Activated CD4-positive, alpha-beta T cell treated with anti-CD3 and anti-CD28 coated beads, Interleukin-2, amount 10 ng/mL, durations not matched to agents 24 days and 14 days (primary cell): ENCODE data around the gene KIFC1. TPM values are rescaled to one million over a fixed set of nuclear protein-coding genes. Genes with fewer than 3 reads are reported as not detected.

Source experiments
- DNase-seq: peaks from one replicate; pipeline ENCODE4 v3.0.0; 2022
- H3K27ac Mint-ChIP-seq: one replicate; pipeline ENCODE4 v1.8.0; 2022; ENCODE audit warnings: mild to moderate bottlenecking, mixed read lengths
- H3K27me3 Mint-ChIP-seq: one replicate; pipeline ENCODE4 v1.8.0; 2022; ENCODE audit warnings: mixed read lengths
- H3K36me3 Mint-ChIP-seq: one replicate; pipeline ENCODE4 v1.8.0; 2022; ENCODE audit warnings: low read depth, mild to moderate bottlenecking, mixed read lengths
- H3K4me1 Mint-ChIP-seq: one replicate; pipeline ENCODE4 v1.8.0; 2021; ENCODE audit warnings: mixed read lengths
- H3K4me3 Mint-ChIP-seq: one replicate; pipeline ENCODE4 v1.8.0; 2022; ENCODE audit warnings: mild to moderate bottlenecking, moderate library complexity, mixed read lengths
- H3K9me3 Mint-ChIP-seq: one replicate; pipeline ENCODE4 v1.8.0; 2021; ENCODE audit warnings: mixed read lengths
- intact Hi-C: fragments of 100-400 bp; cut with micrococcal nuclease; formaldehyde crosslinking; loops from one replicate; pipeline ENCODE4 v1.15.1; 2023
- total RNA-seq: library from RNA; stranded (reverse); gene quantifications from 2 replicates; pipeline ENCODE4 v1.2.3, GENCODE V29; 2022

The KIFC1 gene
- total RNA-seq, 1 donor from 2014 or later: 66.5 TPM

GRCh38 chr6:33441457-33441856, 49.8 kb downstream of the KIFC1 start:
- Mint-ChIP-seq H3K27me3 (no peaks in the 10 kb centered on the region), H3K36me3 (peaks cover 62% of the 10 kb centered on the region), H3K9me3 (no peaks in the 10 kb centered on the region), H3K27ac (no peak overlapping the region), H3K4me1 (peaks cover 3% of the 10 kb centered on the region), H3K4me3 (no peak overlapping the region)
- intact Hi-C loops: no loop called here
- DNase-seq: no peak

- intact Hi-C loops: no loop called here
- no peak overlapping the region for H3K4me3 Mint-ChIP-seq
- no peaks in the 10 kb centered on the region for H3K27me3 Mint-ChIP-seq
- peaks cover 59% of the 10 kb centered on the region for H3K36me3 Mint-ChIP-seq
- no peaks in the 10 kb centered on the region for H3K9me3 Mint-ChIP-seq
- H3K4me1 Mint-ChIP-seq: peaks cover 3% of the 10 kb centered on the region
- no peak for DNase-seq
- H3K27ac Mint-ChIP-seq: no peak overlapping the region
Observed at GRCh38 chr6:33442283-33442682, 50.7 kb downstream of the KIFC1 start.

DNA sequence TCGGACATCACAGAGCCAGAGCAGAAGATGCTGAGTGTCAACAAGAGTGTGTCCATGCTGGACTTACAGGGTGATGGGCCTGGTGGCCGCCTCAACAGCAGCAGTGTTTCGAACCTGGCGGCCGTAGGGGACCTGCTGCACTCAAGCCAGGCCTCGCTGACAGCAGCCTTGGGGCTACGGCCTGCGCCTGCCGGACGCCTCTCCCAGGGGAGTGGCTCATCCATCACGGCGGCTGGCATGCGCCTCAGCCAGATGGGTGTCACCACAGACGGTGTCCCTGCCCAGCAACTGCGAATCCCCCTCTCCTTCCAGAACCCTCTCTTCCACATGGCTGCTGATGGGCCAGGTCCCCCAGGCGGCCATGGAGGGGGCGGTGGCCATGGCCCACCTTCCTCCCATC, 51.4 kb downstream of the KIFC1 start:
- Mint-ChIP-seq H3K27ac (no peak overlapping the region), H3K4me1 (peaks cover 5% of the 10 kb centered on the region)
- intact Hi-C loops: no loop called here

GRCh38 chr6:33443619-33444504, 52.2 kb downstream of the KIFC1 start:
- no peak for DNase-seq
- intact Hi-C loops: no loop called here
- Mint-ChIP-seq H3K27me3 (no peaks in the 10 kb centered on the region), H3K4me3 (no peak overlapping the region), H3K9me3 (no peaks in the 10 kb centered on the region), H3K27ac (no peak overlapping the region), H3K36me3 (peaks cover 60% of the 10 kb centered on the region), H3K4me1 (peaks cover 7% of the 10 kb centered on the region)

More for the DNA sequence above, 51.4 kb downstream of the KIFC1 start:
- Mint-ChIP-seq H3K36me3 (peaks cover 61% of the 10 kb centered on the region), H3K4me3 (no peak overlapping the region), H3K27me3 (no peaks in the 10 kb centered on the region), H3K9me3 (no peaks in the 10 kb centered on the region)
- no peak for DNase-seq

DNA sequence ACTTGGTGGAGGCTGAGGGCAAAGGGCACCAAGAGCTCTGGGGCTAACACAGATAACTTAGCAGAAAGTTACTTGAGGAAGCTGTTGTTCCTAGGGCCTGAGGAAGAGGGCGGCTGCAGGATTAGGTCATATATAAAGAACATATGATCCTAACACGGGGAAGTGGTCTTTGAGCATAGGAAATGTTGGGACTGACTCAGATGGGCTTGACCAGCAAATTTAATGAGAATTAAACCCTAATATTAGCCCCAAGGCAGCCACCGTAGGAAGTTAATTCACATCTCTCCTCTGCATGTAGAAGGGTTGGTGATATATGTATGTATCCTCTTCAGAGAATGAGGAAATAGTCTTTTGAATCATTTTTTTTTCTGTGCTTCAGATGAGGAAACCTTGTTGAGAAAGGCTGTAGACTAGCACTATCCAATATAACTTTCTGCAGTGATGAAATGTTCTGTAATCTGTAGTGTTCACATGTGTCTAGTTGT, 53.5 kb downstream of the KIFC1 start:
- Mint-ChIP-seq H3K36me3 (peaks cover 60% of the 10 kb centered on the region), H3K27me3 (no peaks in the 10 kb centered on the region), H3K27ac (no peak overlapping the region), H3K9me3 (no peaks in the 10 kb centered on the region), H3K4me3 (no peak overlapping the region), H3K4me1 (peaks cover 6% of the 10 kb centered on the region)
- no peak for DNase-seq
- intact Hi-C loops: no loop called here

GRCh38 chr6:33446356-33446755, 54.7 kb downstream of the KIFC1 start:
- peaks cover 6% of the 10 kb centered on the region for H3K4me1 Mint-ChIP-seq
- no peaks in the 10 kb centered on the region for H3K27me3 Mint-ChIP-seq
- intact Hi-C loops: no loop called here
- no peaks in the 10 kb centered on the region for H3K9me3 Mint-ChIP-seq
- H3K27ac Mint-ChIP-seq: peak overlapping the region; percentile 39
- peaks cover 58% of the 10 kb centered on the region for H3K36me3 Mint-ChIP-seq
- no peak overlapping the region for H3K4me3 Mint-ChIP-seq
- no peak for DNase-seq

GRCh38 chr6:33450434-33450833, 58.8 kb downstream of the KIFC1 start:
- Mint-ChIP-seq H3K36me3 (peaks cover 45% of the 10 kb centered on the region), H3K4me3 (no peak overlapping the region), H3K27ac (no peak overlapping the region), H3K9me3 (no peaks in the 10 kb centered on the region), H3K4me1 (peaks cover 24% of the 10 kb centered on the region), H3K27me3 (no peaks in the 10 kb centered on the region)
- intact Hi-C loops: loop anchor here (5.0 to 10.0 kb wide), 2 partner anchors 172 to 244 kb away; partner anchors contain the start of gene ITPR3
- DNase-seq: no peak

DNA sequence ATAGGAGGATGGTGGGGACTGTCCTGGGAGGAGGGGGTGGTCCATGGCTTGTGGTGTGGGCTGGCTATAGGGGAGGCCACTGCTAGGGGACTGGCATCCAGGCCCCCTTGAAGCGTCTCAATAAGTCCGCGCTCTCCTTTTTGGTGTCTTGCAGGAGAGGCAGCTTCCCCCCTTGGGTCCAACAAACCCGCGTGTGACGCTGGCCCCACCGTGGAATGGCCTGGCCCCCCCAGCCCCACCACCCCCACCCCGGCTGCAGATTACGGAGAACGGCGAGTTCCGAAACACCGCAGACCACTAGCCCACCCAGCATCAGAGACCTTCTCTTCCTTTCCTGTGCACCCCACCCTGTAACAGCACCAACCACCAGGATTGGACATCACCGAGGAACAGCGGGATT, 60.0 kb downstream of the KIFC1 start:
- Mint-ChIP-seq H3K4me1 (peaks cover 25% of the 10 kb centered on the region), H3K36me3 (peaks cover 47% of the 10 kb centered on the region)

DNA sequence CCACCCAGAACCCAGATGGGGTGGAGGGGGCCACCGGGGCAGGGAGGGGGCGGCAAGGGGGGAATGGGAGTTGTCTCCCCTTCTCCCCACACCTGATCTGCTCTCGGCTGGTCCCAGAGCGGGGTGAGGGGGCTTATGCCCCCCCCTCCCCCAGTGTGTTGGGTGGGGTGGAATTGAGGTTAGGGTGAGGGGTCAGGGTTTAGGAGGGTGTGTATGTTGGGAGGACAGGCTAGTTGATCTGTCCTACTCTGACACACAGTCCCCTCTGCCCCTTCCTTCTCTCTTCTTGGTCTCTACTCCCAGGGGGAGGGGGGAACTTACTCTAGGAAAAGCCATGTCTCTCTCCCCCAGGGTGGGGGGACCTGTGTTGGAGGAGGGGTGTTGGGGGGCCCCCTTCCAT, 60.9 kb downstream of the KIFC1 start:
- intact Hi-C loops: loop anchor here (5.0 to 10.0 kb wide), 2 partner anchors 170 to 242 kb away; partner anchors contain the start of gene ITPR3
- Mint-ChIP-seq H3K9me3 (no peaks in the 10 kb centered on the region), H3K4me3 (no peak overlapping the region), H3K36me3 (peaks cover 49% of the 10 kb centered on the region), H3K4me1 (peaks cover 27% of the 10 kb centered on the region), H3K27me3 (no peaks in the 10 kb centered on the region), H3K27ac (no peak overlapping the region)
- DNase-seq: no peak

More for the DNA sequence above, 60.0 kb downstream of the KIFC1 start:
- no peaks in the 10 kb centered on the region for H3K27me3 Mint-ChIP-seq
- H3K27ac Mint-ChIP-seq: peak overlapping the region; percentile 37
- DNase-seq: no peak
- H3K9me3 Mint-ChIP-seq: no peaks in the 10 kb centered on the region
- no peak overlapping the region for H3K4me3 Mint-ChIP-seq
- intact Hi-C loops: loop anchor here (5.0 to 10.0 kb wide), 2 partner anchors 171 to 243 kb away; partner anchors contain the start of gene ITPR3

DNA sequence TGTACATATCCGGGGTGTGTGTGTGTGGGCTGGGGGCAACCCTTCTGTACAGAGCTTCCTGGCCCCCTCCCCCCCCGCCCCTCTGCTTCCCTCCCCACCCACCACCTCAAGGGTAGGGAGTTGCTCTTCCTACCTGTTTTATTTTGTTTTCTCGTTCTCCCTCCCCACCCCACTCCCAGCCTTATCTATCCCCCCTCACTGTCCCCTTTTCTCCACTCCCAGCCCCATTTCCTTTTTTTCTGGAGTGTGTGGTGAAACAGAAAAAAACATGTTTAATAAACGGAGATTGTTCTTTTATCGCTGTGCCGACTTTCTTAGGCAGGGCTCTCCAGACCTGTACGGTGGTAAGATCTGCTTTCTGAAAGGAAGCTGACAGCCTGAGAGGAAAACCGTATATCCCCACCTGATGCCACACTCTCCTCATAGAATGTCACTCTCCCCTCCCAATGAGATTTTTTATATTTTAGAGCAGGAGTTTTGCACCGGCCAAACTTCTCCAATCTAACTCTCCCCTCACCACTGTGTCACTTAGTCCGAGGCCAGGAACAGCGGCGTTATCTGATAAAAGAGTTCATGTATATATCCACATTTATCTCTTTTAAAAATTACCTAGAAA, 61.9 kb downstream of the KIFC1 start:
- Mint-ChIP-seq H3K4me1 (peaks cover 25% of the 10 kb centered on the region), H3K4me3 (peak overlapping the region; percentile 97), H3K36me3 (peaks cover 41% of the 10 kb centered on the region), H3K27ac (peak overlapping the region; percentile 88), H3K27me3 (no peaks in the 10 kb centered on the region), H3K9me3 (no peaks in the 10 kb centered on the region)
- no peak for DNase-seq
- intact Hi-C loops: loop anchor here (1.0 to 10.0 kb wide), 6 partner anchors 23 to 241 kb away; partner anchors contain the start of genes CUTA, ITPR3 and KIFC1

DNA sequence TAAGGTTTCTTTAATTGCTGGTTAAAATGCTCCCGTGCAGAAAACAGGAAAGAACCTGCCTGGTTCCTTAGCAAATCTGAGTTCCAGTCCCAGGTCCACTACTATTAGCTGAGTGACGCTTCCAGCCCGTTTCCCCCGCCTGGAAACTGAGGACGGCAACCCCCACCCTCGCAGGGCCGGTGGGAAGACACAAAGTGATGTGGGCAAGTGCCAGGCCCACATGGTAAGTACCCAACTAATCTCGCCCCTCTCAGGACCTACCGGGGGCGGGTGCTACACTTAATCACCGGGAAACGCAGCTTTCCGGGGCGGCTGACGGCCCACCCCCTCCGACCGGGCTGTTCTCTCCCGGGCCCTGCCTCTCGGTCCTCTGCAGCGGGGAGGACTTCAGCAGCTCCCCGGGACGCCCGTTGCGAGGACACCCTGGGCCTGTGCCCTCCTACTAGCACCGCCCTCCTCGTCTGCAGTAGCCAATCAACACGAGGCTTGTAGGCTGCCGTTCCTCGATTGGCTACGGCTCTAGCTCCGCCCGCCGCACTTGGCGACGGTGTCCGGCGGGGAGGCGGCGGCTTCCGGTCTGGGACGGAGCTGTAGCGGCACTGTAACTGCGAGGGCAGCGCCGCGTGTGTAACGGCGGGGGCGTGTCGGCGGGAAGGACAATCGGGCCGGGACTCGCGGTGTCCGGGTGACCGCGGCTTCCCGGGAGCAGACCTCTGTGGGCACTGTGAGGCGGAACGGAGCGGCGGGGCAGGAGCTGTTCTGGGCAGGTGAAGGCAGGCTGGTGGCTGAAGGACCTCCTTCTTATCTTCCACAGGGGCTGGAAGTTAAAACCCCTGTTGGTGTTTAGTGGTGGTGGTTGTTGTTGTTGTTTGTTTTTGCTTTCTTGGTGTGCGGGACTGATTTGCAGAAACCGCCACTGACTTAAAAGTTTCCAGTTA, 62.7 kb downstream of the KIFC1 start, which contains the start of gene ZBTB9:
TSS of gene ZBTB9 (plus strand) at position 568 of the 938 bp plus-strand sequence. CDS start 525 bp downstream, outside the sequence.
- Mint-ChIP-seq H3K36me3 (peaks cover 33% of the 10 kb centered on the region), H3K4me3 (peak within 1 kb of the TSS; percentile 97), H3K27ac (peak within 1 kb of the TSS; percentile 88), H3K4me1 (peaks cover 20% of the 10 kb centered on the region), H3K27me3 (no peaks in the 10 kb centered on the region), H3K9me3 (no peaks in the 10 kb centered on the region)
- peak; percentile 99 for DNase-seq
- intact Hi-C loops: loop anchor here (1.0 to 10.0 kb wide), 6 partner anchors 24 to 241 kb away; partner anchors contain the start of genes CUTA, ITPR3 and KIFC1

GRCh38 chr6:33455051-33455450, 63.4 kb downstream of the KIFC1 start:
- H3K9me3 Mint-ChIP-seq: no peaks in the 10 kb centered on the region
- H3K4me3 Mint-ChIP-seq: peak overlapping the region; percentile 97
- DNase-seq: peak; percentile 62
- peaks cover 20% of the 10 kb centered on the region for H3K4me1 Mint-ChIP-seq
- intact Hi-C loops: loop anchor here (2.0 to 10.0 kb wide), 2 partner anchors 36 to 240 kb away; partner anchors contain the start of gene CUTA
- peak overlapping the region; percentile 88 for H3K27ac Mint-ChIP-seq
- H3K36me3 Mint-ChIP-seq: peaks cover 30% of the 10 kb centered on the region
- peaks cover 2% of the 10 kb centered on the region for H3K27me3 Mint-ChIP-seq

DNA sequence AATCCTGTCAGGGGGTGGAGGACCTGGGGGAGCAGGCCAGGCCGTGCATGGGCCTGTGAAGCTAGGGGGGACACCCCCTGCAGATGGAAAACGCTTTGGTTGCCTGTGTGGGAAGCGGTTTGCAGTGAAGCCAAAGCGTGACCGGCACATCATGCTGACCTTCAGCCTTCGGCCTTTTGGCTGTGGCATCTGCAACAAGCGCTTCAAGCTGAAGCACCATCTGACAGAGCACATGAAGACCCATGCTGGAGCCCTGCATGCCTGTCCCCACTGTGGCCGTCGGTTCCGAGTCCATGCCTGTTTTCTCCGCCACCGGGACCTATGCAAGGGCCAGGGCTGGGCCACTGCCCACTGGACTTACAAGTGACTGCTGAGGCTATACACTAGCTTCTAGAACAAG, 64.5 kb downstream of the KIFC1 start:
- intact Hi-C loops: loop anchor here (10.0 kb wide), 1 partner anchor 239 kb away; no protein-coding TSS in a partner anchor

More for the DNA sequence above, 64.5 kb downstream of the KIFC1 start:
- DNase-seq: no peak
- no peak overlapping the region for H3K27ac Mint-ChIP-seq
- peaks cover 5% of the 10 kb centered on the region for H3K27me3 Mint-ChIP-seq
- no peaks in the 10 kb centered on the region for H3K9me3 Mint-ChIP-seq
- H3K4me3 Mint-ChIP-seq: no peak overlapping the region
- peaks cover 20% of the 10 kb centered on the region for H3K4me1 Mint-ChIP-seq
- H3K36me3 Mint-ChIP-seq: peaks cover 28% of the 10 kb centered on the region
